ENCODE results near the gene CAVIN3.
A peak's percentile ranks its signal among the peaks of the same experiment; 100 is the strongest.
"Not testable (repeated sequence)": the region's sequence is repeated elsewhere in the genome, so short reads cannot be mapped to it uniquely, and the experiment has no call there.

Gene CAVIN3

DNA sequence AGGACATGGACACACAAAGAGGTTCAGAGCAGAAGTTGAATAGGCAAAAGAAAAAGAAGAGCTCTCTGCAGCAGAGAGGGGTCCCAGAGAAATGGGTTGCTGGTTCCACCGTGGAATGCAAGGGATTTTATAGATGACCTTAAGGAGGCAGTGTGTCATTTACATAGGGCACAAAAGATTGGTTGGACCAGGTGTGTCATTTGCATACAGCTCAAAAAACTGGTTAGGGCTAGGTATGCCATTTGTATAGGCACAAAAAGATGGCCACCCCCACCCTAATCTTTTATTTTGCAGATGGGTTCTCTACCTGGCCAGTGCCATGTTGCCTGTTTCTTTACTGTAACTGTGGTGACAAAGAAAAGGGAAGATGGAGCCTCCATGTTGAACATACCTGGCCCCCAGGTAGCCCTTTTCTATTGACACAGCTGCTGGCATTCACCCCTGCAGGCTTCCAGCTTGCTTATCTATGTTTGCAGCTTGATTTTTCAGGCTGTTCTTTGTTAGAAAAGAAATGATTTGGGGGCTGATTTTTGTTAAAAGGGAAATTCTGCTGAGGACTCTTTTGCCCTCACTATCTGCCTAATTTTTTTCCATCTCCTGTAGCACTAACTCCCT is 3.1 kb upstream of the CAVIN3 start:
- no peak for DNase-seq (ENCODE audit: low spot score)

DNA sequence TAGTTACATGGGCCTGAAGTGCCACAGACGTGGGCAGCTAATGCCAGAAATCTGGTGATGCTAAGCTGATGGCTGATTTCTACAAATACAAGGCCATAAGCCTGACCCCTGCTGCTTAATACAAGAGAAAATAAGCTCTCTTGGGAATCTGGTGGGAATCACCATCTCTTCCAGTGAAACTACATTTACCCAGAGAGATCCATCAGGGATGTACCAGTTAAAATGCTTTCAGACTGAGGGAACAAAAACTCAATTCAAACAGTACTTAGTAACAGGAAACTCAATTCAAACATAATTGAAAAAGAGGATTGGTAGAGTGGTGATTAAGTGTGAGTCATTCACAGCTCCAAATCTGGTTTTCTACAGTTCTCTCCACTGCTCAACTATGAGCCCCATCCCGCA is 1.7 kb upstream of the CAVIN3 start:
- peak; percentile 22 for DNase-seq (ENCODE audit: low spot score)

DNA sequence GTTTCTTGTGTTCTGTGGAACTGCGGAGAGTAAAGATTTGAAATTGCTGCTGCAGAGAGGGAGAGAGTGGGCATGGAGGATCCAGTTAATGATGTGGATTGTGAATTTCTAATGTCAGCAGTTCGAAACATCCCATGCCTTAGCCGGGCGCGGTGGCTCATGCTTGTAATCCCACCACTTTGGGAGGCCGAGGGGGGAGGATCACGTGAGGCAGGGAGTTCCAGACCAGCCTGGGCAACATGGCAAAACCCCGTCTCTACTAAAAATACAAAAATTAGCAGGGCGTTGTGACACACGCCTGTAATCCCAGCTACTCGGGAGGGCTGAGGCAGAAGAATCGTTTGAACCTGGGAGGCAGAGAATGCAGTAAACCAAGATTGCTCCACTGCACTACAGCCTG is 1.1 kb upstream of the CAVIN3 start:
- no peak for DNase-seq (ENCODE audit: low spot score)

DNA sequence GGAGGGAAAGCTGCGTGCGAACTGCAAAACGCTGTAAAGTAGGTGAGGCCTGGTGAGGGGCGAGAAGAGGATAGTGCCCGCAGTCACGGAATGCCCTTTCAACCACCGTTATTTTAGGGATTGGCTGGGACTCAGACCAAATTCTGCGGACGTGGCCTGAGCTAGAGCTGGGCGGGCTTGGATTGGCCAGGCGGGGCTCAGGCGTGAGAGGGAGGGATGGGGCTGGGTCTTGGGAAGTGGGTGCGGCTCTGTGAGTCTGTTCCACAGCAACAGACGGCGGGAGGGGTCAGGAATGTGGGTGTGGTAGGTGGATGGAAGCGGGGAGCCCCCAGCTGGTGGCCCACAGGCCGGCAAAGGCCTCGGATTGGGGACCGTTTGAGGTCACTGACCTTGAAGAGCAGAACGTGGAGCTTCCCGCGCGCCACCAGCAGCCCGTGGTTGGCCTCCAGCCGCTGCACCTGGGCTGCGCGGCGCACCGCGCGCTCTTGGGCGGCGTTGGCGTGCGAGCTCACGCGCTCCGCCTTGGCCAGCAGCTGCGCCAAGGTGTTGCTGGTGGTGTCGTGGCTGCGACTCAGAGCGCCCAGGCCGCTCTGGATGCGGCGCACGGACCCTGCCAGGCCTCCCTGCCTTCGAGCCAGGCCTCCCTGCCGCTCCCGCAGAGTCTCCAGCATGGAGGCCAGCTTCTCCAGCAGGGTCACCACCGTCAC is 444 bp downstream of the CAVIN3 start:
- peak; percentile 96 for DNase-seq (ENCODE audit: low spot score)

DNA sequence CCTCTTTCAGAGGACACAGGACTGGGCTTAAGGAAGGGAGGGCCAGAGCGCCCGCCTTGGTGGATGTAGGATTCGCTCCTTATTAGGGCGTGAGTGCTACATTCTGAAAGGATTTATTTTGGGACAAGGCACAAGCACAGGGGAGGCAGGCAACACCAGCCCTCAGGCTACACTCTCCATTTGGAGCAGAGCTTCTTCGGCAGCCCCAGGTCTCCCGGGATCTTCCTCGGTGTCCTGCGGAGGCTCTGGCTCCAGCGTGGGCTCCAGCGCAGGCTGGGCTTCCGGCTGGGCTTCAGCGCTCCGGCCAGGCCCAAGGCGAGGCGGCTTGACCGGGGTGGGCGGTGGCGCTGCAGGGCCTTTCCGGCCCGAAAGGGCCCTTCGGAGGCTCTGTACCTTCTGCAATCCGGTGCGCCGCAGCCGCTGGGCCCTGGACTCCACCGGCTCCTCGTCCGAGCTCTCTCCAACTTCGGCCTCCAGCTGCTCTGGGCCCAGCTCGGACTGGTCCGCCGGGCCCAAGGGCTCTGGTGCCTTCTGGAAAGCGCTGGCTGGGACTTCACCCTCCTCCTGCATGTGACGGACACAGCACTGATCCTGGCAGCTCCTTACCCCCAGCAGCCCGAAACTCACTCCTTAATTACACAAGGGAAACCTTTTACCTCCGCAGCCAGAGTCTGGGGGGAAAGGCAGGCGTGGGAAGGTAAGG is 1.1 kb downstream of the CAVIN3 start:
- DNase-seq (ENCODE audit: low spot score), result peak; percentile 36

DNA sequence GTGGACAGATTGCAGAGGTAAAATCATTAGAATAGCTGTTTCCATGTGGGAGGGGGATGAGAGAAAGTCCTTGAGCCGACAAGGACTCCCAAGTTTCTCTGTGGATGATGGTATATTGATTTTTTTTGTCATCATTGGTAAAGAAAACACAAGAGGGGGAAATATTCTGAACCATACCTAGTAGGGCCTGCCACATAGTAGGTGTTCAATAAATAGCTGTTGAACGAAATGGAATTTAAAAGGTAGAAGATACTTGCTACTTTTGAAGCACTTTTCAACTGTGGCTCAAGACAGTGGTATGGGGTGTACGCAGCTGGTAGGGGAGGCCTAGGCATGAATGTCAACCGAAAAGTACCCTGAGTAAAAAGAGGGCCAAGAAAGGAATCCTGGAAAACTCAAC is 2.1 kb downstream of the CAVIN3 start:
- no peak for DNase-seq (ENCODE audit: low spot score)

DNA sequence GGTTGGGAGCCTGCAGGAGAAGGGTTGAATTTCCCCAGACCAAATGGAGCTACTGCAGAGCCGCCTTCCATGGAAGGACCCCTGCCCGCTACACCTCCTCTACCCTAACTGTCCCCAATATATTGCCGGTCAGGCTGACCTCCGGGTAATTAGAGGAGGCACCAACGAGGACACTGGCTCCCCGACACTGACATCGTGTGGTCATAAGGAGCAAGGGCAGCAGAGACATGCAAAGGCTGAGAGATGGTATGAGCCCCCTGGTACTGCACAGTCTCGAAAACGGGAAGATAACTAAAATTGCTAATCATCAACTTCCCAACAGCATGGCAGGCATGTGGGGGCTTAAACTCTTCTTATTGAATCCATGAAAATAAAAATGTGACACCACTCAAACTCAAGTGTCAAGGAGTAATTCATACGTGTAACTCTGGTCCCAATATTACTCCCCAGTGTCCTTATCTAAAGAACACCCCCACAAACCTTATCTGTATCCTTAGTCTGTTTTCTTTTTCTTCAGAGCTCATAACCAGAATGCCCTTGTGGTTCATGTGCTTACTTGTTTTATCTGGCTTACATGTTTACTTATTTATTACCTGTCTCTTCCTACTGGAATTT is 4.4 kb downstream of the CAVIN3 start:
- DNase-seq (ENCODE audit: low spot score), result peak; percentile 77

DNA sequence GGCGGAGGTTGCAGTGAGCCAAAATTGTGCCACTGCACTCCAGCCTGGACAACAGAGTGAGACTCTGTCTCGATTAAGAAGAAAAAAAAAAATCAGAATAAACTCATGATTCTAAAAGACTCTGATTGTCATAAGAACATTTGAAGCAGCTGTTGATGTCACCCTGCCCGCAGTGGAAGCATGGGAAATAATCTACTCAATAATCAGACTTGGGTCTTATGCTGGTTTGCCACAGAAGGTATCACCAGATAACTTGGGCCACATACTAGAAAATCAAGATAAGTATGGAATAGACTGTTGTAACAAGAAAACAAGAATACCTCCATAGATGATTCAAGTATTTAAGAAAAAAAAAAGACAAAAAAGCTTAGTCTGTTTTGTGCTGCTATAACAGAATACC is 8.2 kb downstream of the CAVIN3 start:
- no peak for DNase-seq (ENCODE audit: low spot score)

DNA sequence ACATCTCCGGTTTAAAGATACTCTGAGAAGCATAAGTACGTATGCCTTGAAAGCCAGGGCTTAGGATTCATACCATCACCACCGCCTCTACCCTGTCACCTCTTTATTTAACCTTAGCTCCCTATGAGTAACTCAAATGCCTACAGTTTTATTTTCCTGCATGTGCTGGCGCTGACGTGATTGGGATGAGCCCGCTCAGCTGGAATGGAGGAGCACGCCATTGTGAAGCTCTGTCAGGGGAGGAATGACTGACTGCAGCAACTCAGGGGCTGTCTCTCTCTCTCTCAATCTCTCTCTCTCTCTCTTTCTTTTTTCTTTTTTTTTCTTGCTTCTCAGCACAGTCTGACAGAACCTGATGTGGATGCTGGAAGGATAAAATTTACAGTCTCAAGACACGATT is 12.4 kb downstream of the CAVIN3 start:
- no peak for DNase-seq (ENCODE audit: low spot score)

DNA sequence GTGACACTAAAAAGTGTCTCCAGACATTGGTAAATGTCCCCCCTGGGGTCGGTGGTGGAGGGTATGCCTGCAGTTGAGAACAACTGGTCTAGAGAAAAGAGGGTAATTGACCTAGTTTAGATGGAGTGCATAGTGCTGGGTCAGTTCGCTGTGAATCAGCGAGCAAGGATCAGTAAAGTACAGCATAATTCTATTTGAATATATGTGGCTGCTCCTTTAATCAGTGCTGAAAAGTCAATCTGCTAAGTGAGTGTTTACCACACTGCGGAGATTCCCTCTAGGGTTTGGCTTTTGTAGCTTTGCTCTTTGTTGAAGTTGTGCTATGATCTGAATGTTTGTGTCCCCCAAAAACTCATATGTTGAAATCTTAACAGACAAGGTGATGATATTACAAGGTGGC is 15.0 kb downstream of the CAVIN3 start:
- DNase-seq (ENCODE audit: low spot score), result no peak

DNA sequence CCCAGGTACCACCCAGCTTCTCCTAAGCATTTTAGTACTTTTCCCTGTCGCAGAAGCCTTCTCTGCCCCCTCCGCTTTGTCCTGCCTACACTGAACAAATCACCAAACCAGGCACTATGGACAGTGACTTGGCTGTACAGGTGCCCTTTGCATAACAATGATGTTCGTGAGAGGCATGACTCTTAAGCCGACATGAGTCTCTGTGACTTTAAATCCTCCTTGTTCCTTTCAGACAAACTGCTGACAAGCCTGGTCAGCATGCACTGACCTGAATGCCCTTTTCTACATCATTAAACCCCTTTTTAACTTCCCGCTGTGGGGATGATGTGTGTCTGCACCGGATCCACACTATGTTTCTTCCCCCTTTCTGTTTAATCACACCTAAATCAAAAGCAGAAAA is 16.6 kb downstream of the CAVIN3 start:
- no peak for DNase-seq (ENCODE audit: low spot score)

DNA sequence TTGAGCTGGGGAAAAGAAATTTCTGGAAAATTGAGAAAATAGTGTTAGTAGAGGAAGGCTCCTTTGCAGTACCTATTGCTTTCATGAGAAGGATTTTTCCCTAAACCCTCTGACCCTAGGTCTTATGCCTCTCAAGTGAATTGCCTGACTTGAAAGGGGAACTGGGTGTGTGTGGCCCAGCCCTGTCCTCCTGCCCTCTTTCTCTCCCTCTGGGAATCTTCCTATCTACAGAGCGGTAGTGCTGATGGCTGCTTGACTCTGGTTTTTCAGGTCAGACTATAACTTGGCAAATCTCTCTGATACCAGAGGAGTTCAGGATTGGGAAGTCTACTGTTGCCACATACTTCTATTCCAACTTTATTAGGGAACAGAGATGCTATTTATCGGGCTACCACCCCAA is 19.2 kb downstream of the CAVIN3 start:
- DNase-seq (ENCODE audit: low spot score), result no peak

DNA sequence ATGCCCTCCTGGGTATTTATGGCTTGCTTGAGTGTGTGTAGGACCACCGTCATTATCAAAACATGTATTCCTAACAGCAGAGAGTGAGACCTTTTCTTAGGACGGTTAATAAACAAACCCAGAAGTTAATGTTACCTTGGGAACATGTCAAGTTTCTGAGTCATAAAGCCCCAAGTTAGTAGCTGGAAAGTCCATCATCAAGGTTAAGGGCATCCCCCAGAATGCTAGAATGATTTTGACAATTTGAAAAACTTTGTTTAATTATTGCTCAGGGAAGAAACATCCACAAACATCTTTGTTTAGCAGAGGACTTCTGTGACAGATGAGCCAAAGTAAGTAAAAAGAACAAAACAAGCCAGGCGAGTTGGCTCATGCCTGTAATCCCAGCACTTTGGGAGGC is 20.0 kb downstream of the CAVIN3 start:
- no peak for DNase-seq (ENCODE audit: low spot score)

DNA sequence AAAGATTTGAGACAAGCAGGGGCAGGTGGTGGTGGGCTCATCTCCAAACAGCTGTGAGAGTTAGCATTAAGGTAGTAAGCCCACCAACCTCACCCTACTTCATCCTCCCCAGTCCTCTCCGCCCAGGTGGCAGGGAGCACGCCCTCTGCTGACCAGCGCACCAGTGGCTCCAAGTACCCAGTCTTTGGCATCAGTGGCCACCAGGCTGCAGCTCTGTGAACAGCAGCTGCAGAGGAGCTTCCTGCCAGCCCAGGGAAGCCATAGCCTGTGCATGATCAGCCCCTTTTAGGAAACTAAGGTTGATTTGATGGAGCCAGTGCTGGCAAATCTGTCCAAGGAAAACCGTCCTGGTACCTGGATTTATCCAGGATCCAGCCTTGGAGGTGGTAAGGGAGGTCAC is 21.7 kb downstream of the CAVIN3 start:
- DNase-seq (ENCODE audit: low spot score), result peak; percentile 30

DNA sequence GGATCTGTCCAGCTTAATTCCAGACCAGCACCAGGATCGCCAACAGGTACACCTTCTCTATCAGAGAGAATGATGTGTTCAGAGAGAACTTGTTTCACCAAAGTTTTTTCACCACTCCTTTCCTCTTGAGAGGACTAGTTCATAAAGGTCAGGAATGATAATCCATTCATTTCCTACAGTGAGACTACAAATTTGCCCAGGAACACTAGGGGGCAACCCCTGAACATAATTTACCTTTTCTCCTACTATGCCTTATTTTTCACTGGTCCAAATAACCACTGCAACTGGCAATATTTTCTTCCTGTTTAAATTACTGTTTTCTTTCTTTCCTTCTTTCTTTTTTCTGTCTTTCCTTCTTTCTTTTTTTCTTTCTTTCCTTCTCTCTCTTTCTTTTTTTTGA is 22.5 kb downstream of the CAVIN3 start:
- DNase-seq (ENCODE audit: low spot score), result no peak

DNA sequence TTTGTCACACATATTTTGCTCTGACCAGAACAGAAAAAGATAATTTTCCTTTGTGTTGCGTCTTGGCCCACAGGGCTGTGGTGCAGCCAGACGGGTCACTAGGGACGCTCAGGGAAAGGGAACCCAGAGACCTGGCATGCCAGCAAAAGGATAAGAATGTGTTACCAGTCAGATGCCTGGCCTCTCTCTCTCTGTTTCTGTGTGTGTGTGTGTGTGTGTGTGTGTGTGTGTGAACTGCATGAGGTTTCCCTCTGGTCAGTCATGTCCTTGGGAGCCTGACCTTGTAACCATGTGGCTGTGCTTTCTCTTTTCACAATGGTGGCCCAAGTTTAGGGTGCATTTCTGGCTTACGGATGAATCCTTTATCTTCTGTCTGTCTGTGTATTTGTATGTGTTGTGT is 35.3 kb downstream of the CAVIN3 start:
- no peak for DNase-seq (ENCODE audit: low spot score)

DNA sequence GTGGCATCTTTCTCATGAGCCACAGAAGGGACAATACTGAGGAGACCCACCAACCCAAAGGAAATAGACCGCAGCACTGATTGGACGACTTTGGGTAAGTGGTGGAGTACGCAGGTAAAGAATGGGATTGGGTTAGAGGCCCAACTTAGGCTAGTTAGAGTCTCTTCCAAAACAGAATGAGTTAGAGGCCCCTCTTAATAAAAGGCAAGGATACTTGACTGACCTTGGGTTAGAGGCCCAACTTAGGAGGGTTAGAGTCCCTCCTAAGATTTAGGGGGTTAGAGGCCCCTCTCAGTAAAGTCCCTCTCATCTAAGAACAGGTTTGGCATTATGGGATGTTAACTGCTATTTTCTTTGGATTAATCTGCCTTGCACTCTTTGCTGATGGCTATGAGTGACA is 36.1 kb downstream of the CAVIN3 start:
- no peak for DNase-seq (ENCODE audit: low spot score)

DNA sequence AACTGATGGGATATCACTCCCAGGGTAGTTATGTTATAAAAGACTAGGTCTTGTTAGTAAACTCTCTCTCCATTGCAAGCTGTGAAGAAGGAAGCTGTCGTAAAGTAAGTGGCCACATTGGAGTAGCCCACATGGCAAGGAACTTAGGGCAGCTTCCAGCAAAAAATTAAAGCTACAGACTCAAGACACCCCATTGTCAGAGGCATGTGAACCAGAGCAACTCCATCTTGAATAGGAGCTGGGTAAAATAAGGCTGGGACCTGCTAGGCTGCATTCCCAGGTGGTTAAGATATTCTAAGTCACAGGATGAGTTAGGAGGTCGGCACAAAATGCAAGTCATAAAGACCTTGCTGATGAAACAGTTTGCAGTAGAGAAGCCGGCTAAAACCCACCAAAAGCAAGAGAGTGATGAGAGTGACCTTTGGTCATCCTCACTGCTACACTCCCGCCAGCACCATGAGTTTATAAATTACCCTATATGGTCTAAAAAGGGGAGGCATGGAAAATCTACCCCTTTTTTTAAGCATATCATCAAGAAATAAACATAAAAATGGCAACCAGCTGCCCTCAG is 36.8 kb downstream of the CAVIN3 start:
- DNase-seq (ENCODE audit: low spot score), result no peak

DNA sequence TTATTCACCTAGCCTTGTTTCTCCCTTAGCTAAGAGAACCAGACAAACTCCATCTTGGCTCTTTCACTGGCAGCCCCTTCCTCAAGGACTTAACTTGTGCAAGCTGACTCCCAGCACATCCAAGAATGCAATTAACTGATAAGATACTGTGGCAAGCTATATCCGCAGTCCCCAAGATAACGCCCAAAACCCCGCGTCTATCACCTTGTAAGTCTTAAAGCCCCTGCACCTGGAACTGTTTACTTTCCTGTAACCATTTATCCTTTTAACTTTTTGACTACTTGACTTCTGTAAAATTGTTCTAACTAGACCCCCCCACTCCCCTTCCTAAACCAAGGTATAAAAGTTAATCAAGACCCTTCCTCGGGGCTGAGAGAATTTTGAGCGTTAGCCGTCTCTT is 39.5 kb downstream of the CAVIN3 start:
- DNase-seq (ENCODE audit: low spot score), result not testable (repeated sequence)

DNA sequence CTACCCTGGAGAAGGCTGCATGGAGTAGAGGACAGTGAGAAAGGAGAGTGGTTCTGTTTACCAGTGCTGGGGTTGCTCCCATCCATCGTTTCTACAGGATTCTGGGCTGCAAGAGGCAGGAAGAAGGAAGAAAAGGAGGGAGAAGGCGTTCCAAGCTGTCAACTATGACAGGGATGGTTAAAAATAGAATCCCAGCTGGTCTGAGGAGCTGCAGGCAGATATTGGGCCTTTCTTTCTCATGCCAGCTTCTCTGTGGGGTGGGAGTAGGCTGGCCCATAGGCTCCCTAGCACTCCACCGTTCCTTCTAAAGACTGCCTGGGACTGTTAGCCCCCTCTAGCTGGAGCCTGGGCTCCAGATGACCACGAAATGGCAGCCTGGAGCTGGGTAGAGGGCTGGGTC is 47.1 kb downstream of the CAVIN3 start:
- DNase-seq (ENCODE audit: low spot score), result no peak

DNA sequence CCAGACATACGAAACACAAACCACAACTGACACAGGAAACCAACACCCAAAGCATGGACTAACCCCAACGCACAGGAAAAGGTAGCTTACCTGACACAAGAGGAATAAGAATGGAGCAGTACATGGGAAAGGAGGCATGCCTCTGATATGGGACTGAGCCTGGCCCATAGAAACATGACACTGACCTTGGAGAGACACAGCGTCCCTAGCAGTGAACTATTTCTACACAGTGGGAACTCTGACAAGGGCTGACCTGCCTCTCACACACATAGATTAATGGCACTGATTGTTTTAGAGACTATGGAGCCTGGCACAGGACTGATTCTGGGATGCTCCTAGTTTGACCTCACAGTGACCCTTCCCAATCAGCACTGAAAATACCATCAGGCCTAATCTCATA is 48.7 kb downstream of the CAVIN3 start:
- DNase-seq (ENCODE audit: low spot score), result no peak

DNA sequence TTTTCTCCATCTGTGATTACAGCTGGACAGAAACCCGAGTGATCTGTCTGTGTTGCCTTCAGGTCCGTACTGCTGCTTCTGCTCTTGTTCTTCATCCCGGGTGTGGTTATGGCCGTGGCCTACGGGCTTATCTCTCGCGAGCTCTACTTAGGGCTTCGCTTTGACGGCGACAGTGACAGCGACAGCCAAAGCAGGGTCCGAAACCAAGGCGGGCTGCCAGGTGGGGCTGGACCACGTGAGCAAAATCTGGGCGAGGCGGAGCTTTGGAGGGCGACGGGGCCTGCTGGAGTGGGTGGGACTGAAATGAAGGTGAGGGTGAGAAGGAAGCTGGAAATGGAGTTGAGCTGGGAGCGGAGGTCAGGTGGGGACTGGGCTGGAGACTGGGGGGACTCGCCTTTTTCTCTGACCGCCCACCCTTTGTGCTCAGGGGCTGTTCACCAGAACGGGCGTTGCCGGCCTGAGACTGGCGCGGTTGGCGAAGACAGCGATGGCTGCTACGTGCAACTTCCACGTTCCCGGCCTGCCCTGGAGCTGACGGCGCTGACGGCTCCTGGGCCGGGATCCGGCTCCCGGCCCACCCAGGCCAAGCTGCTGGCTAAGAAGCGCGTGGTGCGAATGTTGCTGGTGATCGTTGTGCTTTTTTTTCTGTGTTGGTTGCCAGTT is 49.6 kb downstream of the CAVIN3 start:
- no peak for DNase-seq (ENCODE audit: low spot score)

Measured in hepatic stellate cell (primary cell).